B cell (primary cell): ENCODE measurements around the gene UPB1. TPM values are rescaled to one million over a fixed set of nuclear protein-coding genes. Genes with fewer than 3 reads are reported as not detected.

ENCODE experiments used
- ATAC-seq: fragments of 200-7000 bp; cut with Tn5 transposase; one replicate; pipeline ENCODE4 v1.10.0; 2021; ENCODE audit warnings: low read depth, mild to moderate bottlenecking, moderate number of reproducible peaks, moderate library complexity
- CTCF ChIA-PET: fragments of 350-600 bp; sonication (Branson Sonifier 250); formaldehyde crosslinking; loops from one replicate; lab custom pipeline; 2021; ENCODE audit warnings: antibody characterized with exemption, inconsistent platforms; lab: Charles Lee
- POLR2A ChIA-PET: fragments of 350-600 bp; sonication (Branson Sonifier 250); formaldehyde crosslinking; loops from one replicate; lab custom pipeline; 2021; ENCODE audit warnings: antibody characterized with exemption; lab: Charles Lee
- DNase-seq: peaks from one replicate; pipeline ENCODE4 v3.0.0; 2013
- H2AFZ ChIP-seq: 2 replicates; pipeline ENCODE4 v1.6.1; 2012; ENCODE audit warnings: mild to moderate bottlenecking, low read depth, low read length; ENCODE audit not compliant: insufficient read depth, poor library complexity, severe bottlenecking
- H3K27ac ChIP-seq, 2 donors: 1 replicate in 1 of 2; 2 replicates in 1 of 2; pipeline ENCODE4 v1.5.1; 2012 to 2013; ENCODE audit warnings: low read length in 2 of 2, mild to moderate bottlenecking in 2 of 2, moderate library complexity in 1 of 2
- H3K27me3 ChIP-seq, 4 experiments: fragments of 200-600 bp in 1 of 4; sonication (generic) in 1 of 4; replicated peaks in 1 of 4; 1 replicate in 2 of 4; 2 replicates in 2 of 4; pipeline versions ENCODE4 v1.6.1 to v1.7.0; 2013 to 2016; ENCODE audit warnings: low read length in 3 of 4, mild to moderate bottlenecking in 2 of 4, mixed read lengths in 1 of 4, moderate library complexity in 1 of 4; ENCODE audit not compliant: insufficient read depth in 4 of 4, control insufficient read depth in 3 of 4; ENCODE audit errors: control extremely low read depth in 1 of 4
- H3K36me3 ChIP-seq, 2 experiments: replicated peaks in 1 of 2; 1 replicate in 1 of 2; 2 replicates in 1 of 2; pipeline versions ENCODE4 v1.6.1 to v1.7.1; 2013; ENCODE audit warnings: low read length in 1 of 2; ENCODE audit not compliant: insufficient read depth in 2 of 2, control insufficient read depth in 1 of 2; ENCODE audit errors: control extremely low read depth in 1 of 2, extremely low read depth in 1 of 2
- H3K4me1 ChIP-seq, 2 donors: fragments of 200-600 bp in 1 of 2; sonication (generic) in 1 of 2; 1 replicate in 1 of 2; 2 replicates in 1 of 2; pipeline versions ENCODE4 v1.5.1 to v1.6.1; 2013 to 2017; ENCODE audit warnings: low read length in 2 of 2; ENCODE audit not compliant: control insufficient read depth in 2 of 2, insufficient read depth in 2 of 2
- H3K4me2 ChIP-seq: replicated peaks from 2 replicates; pipeline ENCODE3; 2012; ENCODE audit warnings: mild to moderate bottlenecking, low read depth, low read length; ENCODE audit not compliant: poor library complexity, severe bottlenecking
- H3K4me3 ChIP-seq, 5 experiments: fragments of 200-600 bp in 1 of 5; sonication (generic) in 1 of 5; 1 replicate in 3 of 5; 2 replicates in 2 of 5; pipeline versions ENCODE4 v1.5.1 to v1.7.0; 2011 to 2016; ENCODE audit warnings: low read length in 4 of 5, mild to moderate bottlenecking in 4 of 5, low read depth in 2 of 5, control low read depth in 1 of 5, moderate library complexity in 1 of 5; ENCODE audit not compliant: insufficient read depth in 1 of 5; ENCODE audit errors: control extremely low read depth in 1 of 5, extremely low read depth in 1 of 5
- H3K79me2 ChIP-seq: fragments of 200-600 bp; sonication (generic); one replicate; pipeline ENCODE4 v1.6.0; 2016; ENCODE audit warnings: low read length; ENCODE audit not compliant: control insufficient read depth, insufficient read depth
- H3K9ac ChIP-seq: fragments of 200-600 bp; sonication (generic); 2 replicates; pipeline ENCODE4 v1.6.1; 2017; ENCODE audit warnings: mild to moderate bottlenecking, low read length, moderate library complexity
- H3K9me3 ChIP-seq, 3 donors: one replicate each; pipeline versions ENCODE4 v1.6.1 to v1.7.1; 2013; ENCODE audit warnings: low read length in 2 of 3; ENCODE audit not compliant: control insufficient read depth in 2 of 3, insufficient read depth in 1 of 3; ENCODE audit errors: control extremely low read depth in 1 of 3
- H4K20me1 ChIP-seq: 2 replicates; pipeline ENCODE4 v1.6.0; 2012; ENCODE audit warnings: mild to moderate bottlenecking, low read length; ENCODE audit not compliant: insufficient read depth, control insufficient read depth, poor library complexity, severe bottlenecking
- H3K27ac Mint-ChIP-seq: one replicate; pipeline ENCODE4 v1.8.0; 2021; ENCODE audit warnings: mixed read lengths
- H3K27me3 Mint-ChIP-seq: one replicate; pipeline ENCODE4 v1.8.0; 2021; ENCODE audit warnings: mixed read lengths
- H3K4me1 Mint-ChIP-seq: one replicate; pipeline ENCODE4 v1.8.0; 2021; ENCODE audit warnings: mixed read lengths
- H3K4me3 Mint-ChIP-seq: one replicate; pipeline ENCODE4 v1.8.0; 2021; ENCODE audit warnings: mixed read lengths
- H3K9me3 Mint-ChIP-seq: one replicate; pipeline ENCODE4 v1.8.0; 2022; ENCODE audit warnings: mixed read lengths; ENCODE audit not compliant: insufficient read depth
- CTCF ChIP-seq: fragments of 200-600 bp; IDR thresholded peaks from one replicate; pipeline ENCODE4 v1.8.0; 2022; ENCODE audit warnings: antibody characterized with exemption, mild to moderate bottlenecking
- EZH2 ChIP-seq: IDR thresholded peaks from 2 replicates; pipeline ENCODE4 v1.6.1; 2012; ENCODE audit warnings: borderline replicate concordance, low read depth, mild to moderate bottlenecking, moderate library complexity, low read length; ENCODE audit not compliant: insufficient read depth, poor library complexity, severe bottlenecking
- WGBS: methylation state at CpG from one replicate; pipeline ENCODE4 v1.1.5; 2013; ENCODE audit warnings: missing lambda C conversion rate; ENCODE audit not compliant: insufficient coverage; 5-methylcytosine and 5-hydroxymethylcytosine counted together
- intact Hi-C: fragments of 100-400 bp; cut with micrococcal nuclease; formaldehyde crosslinking; loops from one replicate; pipeline ENCODE4 v1.10.0; 2022
- polyA plus RNA-seq: library from polyadenylated mRNA; depleted of rRNA; stranded (reverse); fragments of >200 nt; gene quantifications from 2 replicates; pipeline ENCODE4 v1.2.3, GENCODE V29; 2012
- total RNA-seq, 2 donors: library from RNA; stranded (reverse); fragments of 120-200 nt in 1 of 2; gene quantifications; 1 replicate in 1 of 2; 2 replicates in 1 of 2; pipeline versions ENCODE4 v1.2.3 to v1.2.4, GENCODE V29; 2013 to 2022

Gene UPB1
- total and polyA plus RNA-seq, 2 donors (not counting 1 experiment from before 2014, with no cell fraction given) = 1.2 to 4.0 TPM

- H3K4me1 ChIP-seq = no peaks in the 10 kb centered on the region
- POLR2A ChIA-PET = no interaction called here
Observed at GRCh38 chr22:24482575-24482974, 12.6 kb upstream of the UPB1 start.

GRCh38 chr22:24482998-24483397, 12.1 kb upstream of the UPB1 start:
- no peak overlapping the region for H3K9ac ChIP-seq
- no peak for ATAC-seq
- H2AFZ ChIP-seq = no peak overlapping the region
- H3K27me3 Mint-ChIP-seq = peaks cover 5% of the 10 kb centered on the region
- CTCF ChIA-PET = interaction anchor here (0.7 to 3.0 kb wide), 6 partner anchors 8 to 152 kb away, joined by 3 to 25 read pairs (median 5); partner anchors contain the start of gene ADORA2A
- H3K4me1 Mint-ChIP-seq = peaks cover 10% of the 10 kb centered on the region
- H4K20me1 ChIP-seq = no peaks in the 10 kb centered on the region
- H3K9me3 ChIP-seq = no peaks in the 10 kb centered on the region
- no peak overlapping the region for H3K4me3 Mint-ChIP-seq
- DNase-seq = no peak
- H3K9me3 Mint-ChIP-seq = no peaks in the 10 kb centered on the region
- H3K36me3 ChIP-seq = no peaks in the 10 kb centered on the region
- no peak overlapping the region for H3K4me3 ChIP-seq
- POLR2A ChIA-PET = interaction anchor here (0.7 kb wide), 1 partner anchor 50 kb away, joined by 3 read pairs; no protein-coding TSS in a partner anchor
- no peak overlapping the region for H3K27ac ChIP-seq
- no peaks in the 10 kb centered on the region for H3K79me2 ChIP-seq
- no peaks in the 10 kb centered on the region for H3K27me3 ChIP-seq
- no peak for TF ChIP-seq CTCF
- no peak for TF ChIP-seq EZH2
- 100% methylated on average over 1 of the region's 2 CpGs for WGBS
- no peaks in the 10 kb centered on the region for H3K4me1 ChIP-seq
- intact Hi-C loops = no loop called here
- no peak overlapping the region for H3K27ac Mint-ChIP-seq
- H3K4me2 ChIP-seq = no peak overlapping the region

More at GRCh38 chr22:24482575-24482974, 12.6 kb upstream of the UPB1 start:
- Histone ChIP-seq H3K79me2 (no peaks in the 10 kb centered on the region), H4K20me1 (no peaks in the 10 kb centered on the region), H2AFZ (no peak overlapping the region), H3K4me2 (no peak overlapping the region), H3K9ac (no peak overlapping the region), H3K9me3 (no peaks in the 10 kb centered on the region), H3K36me3 (no peaks in the 10 kb centered on the region), H3K27ac (no peak overlapping the region), H3K4me3 (no peak overlapping the region), H3K27me3 (no peaks in the 10 kb centered on the region)
- DNase-seq = no peak
- Mint-ChIP-seq H3K27me3 (peaks cover 5% of the 10 kb centered on the region), H3K9me3 (no peaks in the 10 kb centered on the region), H3K4me1 (peaks cover 10% of the 10 kb centered on the region), H3K27ac (no peak overlapping the region), H3K4me3 (no peak overlapping the region)
- TF ChIP-seq EZH2 = no peak
- TF ChIP-seq CTCF = no peak
- intact Hi-C loops = no loop called here
- no peak for ATAC-seq
- CTCF ChIA-PET = interaction anchor here (0.7 to 3.0 kb wide), 6 partner anchors 8 to 152 kb away, joined by 3 to 25 read pairs (median 5); partner anchors contain the start of gene ADORA2A
- 88% methylated on average over 2 of the region's 3 CpGs for WGBS
